H9 (cell line): ENCODE results near the gene MAP1LC3B. TPM values are rescaled to one million over a fixed set of nuclear protein-coding genes. Genes with fewer than 3 reads are reported as not detected.

Experiments
- DNase-seq: peaks from one replicate; pipeline ENCODE4 v3.0.0-alpha.2; 2017
- H2AFZ ChIP-seq: one replicate; pipeline ENCODE4 v1.6.1; 2013; ENCODE audit warnings: mild to moderate bottlenecking, low read length, control low read depth, moderate library complexity
- H2AK5ac ChIP-seq: 2 replicates; pipeline ENCODE4 v1.6.1; 2013; ENCODE audit warnings: low read length, control low read depth, mixed read lengths; ENCODE audit not compliant: insufficient read length
- H2BK120ac ChIP-seq: one replicate; pipeline ENCODE4 v1.6.1; 2013; ENCODE audit warnings: low read depth, mild to moderate bottlenecking, low read length, control low read depth, inconsistent platforms; ENCODE audit not compliant: poor library complexity, severe bottlenecking
- H2BK12ac ChIP-seq: 2 replicates; pipeline ENCODE4 v1.6.1; 2013; ENCODE audit warnings: low read length, control low read depth, mixed read lengths, low read depth; ENCODE audit not compliant: insufficient read length
- H2BK15ac ChIP-seq: 2 replicates; pipeline ENCODE4 v1.6.1; 2013; ENCODE audit warnings: low read depth, low read length, control low read depth
- H2BK20ac ChIP-seq: one replicate; pipeline ENCODE4 v1.6.1; 2013; ENCODE audit warnings: low read depth, mild to moderate bottlenecking, low read length, control low read depth, inconsistent platforms; ENCODE audit not compliant: poor library complexity, severe bottlenecking
- H2BK5ac ChIP-seq: 2 replicates; pipeline ENCODE4 v1.6.1; 2013; ENCODE audit warnings: low read length, control low read depth, mixed read lengths; ENCODE audit not compliant: insufficient read length
- H3K14ac ChIP-seq: 2 replicates; pipeline ENCODE4 v1.6.1; 2013; ENCODE audit warnings: low read length, control low read depth; ENCODE audit not compliant: insufficient read depth
- H3K18ac ChIP-seq: 2 replicates; pipeline ENCODE4 v1.6.1; 2013; ENCODE audit warnings: low read depth, mild to moderate bottlenecking, mixed read lengths, low read length, control low read depth; ENCODE audit not compliant: insufficient read length
- H3K23ac ChIP-seq: 2 replicates; pipeline ENCODE4 v1.6.1; 2013; ENCODE audit warnings: low read length, control low read depth, mixed read lengths, low read depth; ENCODE audit not compliant: insufficient read length
- H3K23me2 ChIP-seq: 2 replicates; pipeline ENCODE4 v1.6.1; 2013; ENCODE audit warnings: low read depth, mild to moderate bottlenecking, mixed read lengths, low read length, control low read depth; ENCODE audit not compliant: insufficient read length, poor library complexity, severe bottlenecking
- H3K27ac ChIP-seq: 2 replicates; pipeline ENCODE4 v1.5.1; 2013; ENCODE audit warnings: low read length, control low read depth, mixed read lengths, low read depth; ENCODE audit not compliant: insufficient read length
- H3K27me3 ChIP-seq: 2 replicates; pipeline ENCODE4 v1.6.1; 2013; ENCODE audit warnings: low read length, control low read depth, inconsistent platforms; ENCODE audit not compliant: insufficient read depth
- H3K4ac ChIP-seq: 2 replicates; pipeline ENCODE4 v1.6.1; 2013; ENCODE audit warnings: low read depth, mild to moderate bottlenecking, control low read depth, inconsistent platforms, low read length, moderate library complexity
- H3K4me1 ChIP-seq: 2 replicates; pipeline ENCODE4 v1.6.1; 2013; ENCODE audit warnings: low read length, control low read depth, inconsistent platforms; ENCODE audit not compliant: insufficient read depth
- H3K4me2 ChIP-seq: 2 replicates; pipeline ENCODE4 v1.6.1; 2013; ENCODE audit warnings: low read length, control low read depth, mixed read lengths; ENCODE audit not compliant: insufficient read length, insufficient read depth
- H3K56ac ChIP-seq: 2 replicates; pipeline ENCODE4 v1.6.1; 2013; ENCODE audit warnings: low read depth, mild to moderate bottlenecking, mixed read lengths, low read length, control low read depth; ENCODE audit not compliant: insufficient read length
- H3K79me1 ChIP-seq: 2 replicates; pipeline ENCODE4 v1.6.1; 2013; ENCODE audit warnings: low read depth, mild to moderate bottlenecking, moderate library complexity, low read length, control low read depth, inconsistent platforms; ENCODE audit not compliant: insufficient read depth, poor library complexity, severe bottlenecking
- H3K79me2 ChIP-seq: 2 replicates; pipeline ENCODE4 v1.6.1; 2013; ENCODE audit warnings: low read length, control low read depth, inconsistent platforms; ENCODE audit not compliant: insufficient read depth
- H3K9ac ChIP-seq: 2 replicates; pipeline ENCODE4 v1.6.1; 2013; ENCODE audit warnings: low read length, control low read depth, mixed read lengths; ENCODE audit not compliant: insufficient read length; ENCODE audit errors: extremely low read depth
- H3K9me3 ChIP-seq: one replicate; pipeline ENCODE4 v1.6.1; 2013; ENCODE audit warnings: low read depth, low read length, inconsistent platforms; ENCODE audit not compliant: control insufficient read depth
- H3T11ph ChIP-seq: one replicate; pipeline ENCODE4 v1.6.1; 2013; ENCODE audit warnings: mild to moderate bottlenecking, low read length, control low read depth, inconsistent platforms
- H4K20me1 ChIP-seq: one replicate; pipeline ENCODE4 v1.6.1; 2013; ENCODE audit not compliant: control insufficient read depth, insufficient read length, insufficient read depth
- H4K5ac ChIP-seq: 2 replicates; pipeline ENCODE4 v1.6.1; 2013; ENCODE audit warnings: low read depth, mild to moderate bottlenecking, mixed read lengths, low read length, control low read depth; ENCODE audit not compliant: insufficient read length
- H4K8ac ChIP-seq: replicated peaks from 2 replicates; pipeline ENCODE4 v1.6.1; 2013; ENCODE audit warnings: low read length, control low read depth, mixed read lengths, low read depth; ENCODE audit not compliant: insufficient read length
- H4K91ac ChIP-seq: 2 replicates; pipeline ENCODE4 v1.6.1; 2013; ENCODE audit warnings: low read depth, mild to moderate bottlenecking, moderate library complexity, mixed read lengths, low read length, control low read depth; ENCODE audit not compliant: insufficient read length
- H3K27ac Mint-ChIP-seq, 3 experiments: 2 replicates in 2 of 3; 3 replicates in 1 of 3; pipeline ENCODE4 v1.8.0; 2020 to 2021; ENCODE audit warnings: mixed read lengths in 3 of 3, mild to moderate bottlenecking in 1 of 3, moderate library complexity in 1 of 3
- H3K27me3 Mint-ChIP-seq: 2 replicates; pipeline ENCODE4 v1.8.0; 2021; ENCODE audit warnings: low read depth, mild to moderate bottlenecking, moderate library complexity, mixed read lengths
- H3K36me3 Mint-ChIP-seq, 3 experiments: 2 replicates in 2 of 3; 3 replicates in 1 of 3; pipeline ENCODE4 v1.8.0; 2020 to 2021; ENCODE audit warnings: low read depth in 3 of 3, mixed read lengths in 3 of 3; ENCODE audit not compliant: insufficient read depth in 1 of 3
- H3K4me1 Mint-ChIP-seq, 2 experiments: 2 replicates each; pipeline ENCODE4 v1.8.0; 2020; ENCODE audit warnings: mixed read lengths in 2 of 2
- H3K4me3 Mint-ChIP-seq, 2 experiments: 2 replicates in 1 of 2; 3 replicates in 1 of 2; pipeline ENCODE4 v1.8.0; 2020 to 2021; ENCODE audit warnings: mild to moderate bottlenecking in 2 of 2, mixed read lengths in 2 of 2, moderate library complexity in 1 of 2
- H3K9me3 Mint-ChIP-seq, 2 experiments: 2 replicates in 1 of 2; 3 replicates in 1 of 2; pipeline ENCODE4 v1.8.0; 2020; ENCODE audit warnings: mild to moderate bottlenecking in 2 of 2, mixed read lengths in 2 of 2, moderate library complexity in 1 of 2
- WGBS: extraction: QIAGEN DNeasy Blood & Tissue Kit; methylation state at CpG from one replicate; pipeline ENCODE4 v1.1.7; 2013; ENCODE audit warnings: missing lambda C conversion rate, low lambda C conversion rate, mixed read lengths; ENCODE audit not compliant: insufficient read length; ENCODE audit errors: extremely low coverage; 5-methylcytosine and 5-hydroxymethylcytosine counted together
- total RNA-seq: library from RNA; stranded (reverse); gene quantifications from 2 replicates; pipeline ENCODE4 v1.2.1, GENCODE V29; 2021
- TF ChIP-seq, protein P1 (sequence below): fragments of 200-600 bp; sonication (generic); conservative IDR thresholded peaks from 3 replicates; pipeline ENCODE4 v1.8.0; 2021; ENCODE audit warnings: antibody characterized with exemption, mild to moderate bottlenecking

The MAP1LC3B gene
- total RNA-seq, 1 experiment from 2014 or later = 47.1 TPM

DNA sequence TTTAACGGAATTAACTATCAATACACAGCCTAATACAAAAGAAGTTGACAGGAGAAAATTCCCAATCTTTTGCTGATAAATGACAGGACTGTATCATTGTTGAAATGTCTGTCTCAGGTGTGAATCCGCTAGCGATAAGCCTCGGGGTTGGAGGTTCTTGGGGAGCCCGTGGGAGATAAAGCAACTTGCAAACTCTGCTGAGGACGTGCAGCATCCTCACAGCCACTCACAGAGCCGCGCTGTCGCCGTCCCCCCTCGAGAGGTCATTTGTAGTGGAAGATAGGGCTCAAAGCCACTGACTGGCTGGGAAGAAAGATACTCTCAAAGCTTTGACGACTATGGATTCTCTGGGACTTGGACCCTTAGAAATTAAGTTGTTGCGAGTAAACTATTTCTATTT lies 17.0 kb downstream of the MAP1LC3B start:
- H4K20me1 ChIP-seq = no peaks in the 10 kb centered on the region
- H4K91ac ChIP-seq = no peak overlapping the region
- no peaks in the 10 kb centered on the region for H3K9me3 ChIP-seq
- no peak overlapping the region for H2BK12ac ChIP-seq
- no peak overlapping the region for H3K4me3 Mint-ChIP-seq
- no peaks in the 10 kb centered on the region for H3K79me2 ChIP-seq
- no peak overlapping the region for H2AFZ ChIP-seq
- H3K27ac Mint-ChIP-seq = peak overlapping the region in 1 of 3 experiments; percentile 34; a peak in 2 of 7 replicates
- H3K18ac ChIP-seq = no peak overlapping the region
- no peak overlapping the region for H3K27ac ChIP-seq
- H3K23me2 ChIP-seq = no peaks in the 10 kb centered on the region
- H3K4me2 ChIP-seq = no peak overlapping the region
- no peak overlapping the region for H3K23ac ChIP-seq
- no peak for DNase-seq
- no peaks in the 10 kb centered on the region for H3K4me1 ChIP-seq
- no peaks in the 10 kb centered on the region for H3K9me3 Mint-ChIP-seq
- no peaks in the 10 kb centered on the region for H3K27me3 Mint-ChIP-seq
- H2BK120ac ChIP-seq = no peak overlapping the region
- no peak overlapping the region for H4K8ac ChIP-seq
- H2BK5ac ChIP-seq = no peak overlapping the region
- no peak overlapping the region for H3K56ac ChIP-seq
- H3T11ph ChIP-seq = no peak overlapping the region
- H3K4ac ChIP-seq = no peak overlapping the region
- no peaks in the 10 kb centered on the region for H3K79me1 ChIP-seq
- no peak overlapping the region for H3K14ac ChIP-seq
- no peak overlapping the region for H4K5ac ChIP-seq
- WGBS = no CpG with 5 or more reads among the region's 13 CpGs
- H2BK20ac ChIP-seq = no peak overlapping the region
- H3K36me3 Mint-ChIP-seq = peaks cover 28 to 73% (median 68%) of the 10 kb centered on the region in 3 experiments; a peak in 6 of 7 replicates
- TF ChIP-seq, protein P1, sequence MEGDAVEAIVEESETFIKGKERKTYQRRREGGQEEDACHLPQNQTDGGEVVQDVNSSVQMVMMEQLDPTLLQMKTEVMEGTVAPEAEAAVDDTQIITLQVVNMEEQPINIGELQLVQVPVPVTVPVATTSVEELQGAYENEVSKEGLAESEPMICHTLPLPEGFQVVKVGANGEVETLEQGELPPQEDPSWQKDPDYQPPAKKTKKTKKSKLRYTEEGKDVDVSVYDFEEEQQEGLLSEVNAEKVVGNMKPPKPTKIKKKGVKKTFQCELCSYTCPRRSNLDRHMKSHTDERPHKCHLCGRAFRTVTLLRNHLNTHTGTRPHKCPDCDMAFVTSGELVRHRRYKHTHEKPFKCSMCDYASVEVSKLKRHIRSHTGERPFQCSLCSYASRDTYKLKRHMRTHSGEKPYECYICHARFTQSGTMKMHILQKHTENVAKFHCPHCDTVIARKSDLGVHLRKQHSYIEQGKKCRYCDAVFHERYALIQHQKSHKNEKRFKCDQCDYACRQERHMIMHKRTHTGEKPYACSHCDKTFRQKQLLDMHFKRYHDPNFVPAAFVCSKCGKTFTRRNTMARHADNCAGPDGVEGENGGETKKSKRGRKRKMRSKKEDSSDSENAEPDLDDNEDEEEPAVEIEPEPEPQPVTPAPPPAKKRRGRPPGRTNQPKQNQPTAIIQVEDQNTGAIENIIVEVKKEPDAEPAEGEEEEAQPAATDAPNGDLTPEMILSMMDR = no peak
- H2BK15ac ChIP-seq = no peak overlapping the region
- no peaks in the 10 kb centered on the region; a peak in 1 of 4 replicates for H3K4me1 Mint-ChIP-seq
- no peak overlapping the region for H2AK5ac ChIP-seq
- no peaks in the 10 kb centered on the region for H3K27me3 ChIP-seq
- H3K9ac ChIP-seq = no peak overlapping the region
